ENCODE results near the gene ANO1.

ANO1 gene

GRCh38 chr11:70054004-70054403 is 24.1 kb upstream of the ANO1 start:
- DNase-seq: no peak

- no peak for DNase-seq
These were observed 22.7 kb upstream of the ANO1 start for GRCh38 chr11:70055444-70055843.

GRCh38 chr11:70057080-70057479 is 21.0 kb upstream of the ANO1 start:
- DNase-seq: no peak

GRCh38 chr11:70059971-70060370 is 18.1 kb upstream of the ANO1 start:
- DNase-seq: no peak

- DNase-seq: no peak
These were observed 17.4 kb upstream of the ANO1 start for GRCh38 chr11:70060611-70061293.

- no peak for DNase-seq
These were observed 16.4 kb upstream of the ANO1 start for GRCh38 chr11:70061734-70062133.

- no peak for DNase-seq
These were observed 15.0 kb upstream of the ANO1 start for GRCh38 chr11:70063121-70063520.

- DNase-seq: no peak
These were observed 14.6 kb upstream of the ANO1 start for GRCh38 chr11:70063555-70063954.

- no peak for DNase-seq
These were observed 13.9 kb upstream of the ANO1 start for GRCh38 chr11:70064008-70064725.

GRCh38 chr11:70064726-70065317 is 13.3 kb upstream of the ANO1 start:
- no peak for DNase-seq

- no peak for DNase-seq
These were observed 12.6 kb upstream of the ANO1 start for GRCh38 chr11:70065318-70066135.

GRCh38 chr11:70066136-70066520 is 12.0 kb upstream of the ANO1 start:
- no peak for DNase-seq

GRCh38 chr11:70066628-70067027 is 11.5 kb upstream of the ANO1 start:
- DNase-seq: no peak

GRCh38 chr11:70067036-70067435 is 11.1 kb upstream of the ANO1 start:
- DNase-seq: no peak

- DNase-seq: no peak
These were observed 10.4 kb upstream of the ANO1 start for GRCh38 chr11:70067591-70068341.

- no peak for DNase-seq
These were observed 9.8 kb upstream of the ANO1 start for GRCh38 chr11:70068345-70068744.

GRCh38 chr11:70068950-70069349 is 9.2 kb upstream of the ANO1 start:
- DNase-seq: no peak

- no peak for DNase-seq
These were observed 7.4 kb upstream of the ANO1 start for GRCh38 chr11:70070706-70071105.

- DNase-seq: no peak
These were observed 6.1 kb upstream of the ANO1 start for GRCh38 chr11:70071996-70072395.

- DNase-seq: no peak
These were observed 5.7 kb upstream of the ANO1 start for GRCh38 chr11:70072461-70072860.

GRCh38 chr11:70072861-70073755 is 5.0 kb upstream of the ANO1 start:
- no peak for DNase-seq

All from stimulated activated CD4-positive, alpha-beta T cell treated with anti-CD3 and anti-CD28 coated beads, Interleukin-4, amount 100 ng/mL, for 1 hour (primary cell).